ENCODE results near the gene PRKCH.

Gene PRKCH

GRCh38 chr14:61521773-61522172, 200.4 kb downstream of the PRKCH start:
- Histone ChIP-seq H3K23ac (ENCODE audit: low read depth, low read length, poor library complexity) (no peak overlapping the region), H2BK5ac (ENCODE audit: low read length) (no peak overlapping the region), H3K4ac (ENCODE audit: low read length) (no peak overlapping the region), H3K4me3 (ENCODE audit: low read length in 2 of 2) (no peak overlapping the region), H2BK15ac (ENCODE audit: low read length) (no peak overlapping the region), H2AK5ac (ENCODE audit: low read depth, low read length) (no peak overlapping the region), H4K8ac (ENCODE audit: low read depth, low read length) (no peak overlapping the region), H3K79me1 (ENCODE audit: low read depth, low read length) (no peaks in the 10 kb centered on the region), H3K27me3 (ENCODE audit: control insufficient read depth in 3 of 3, insufficient read depth in 3 of 3, low read depth in 1 of 3, low read length in 3 of 3) (peaks cover 0 to 3% (median 0%) of the 10 kb centered on the region in 3 experiments), H4K91ac (ENCODE audit: low read depth, low read length, poor library complexity) (no peak overlapping the region), H3K9ac (ENCODE audit: low read depth, low read length, poor library complexity) (no peak overlapping the region), H3K4me1 (ENCODE audit: control insufficient read depth in 2 of 2, insufficient read depth in 1 of 2, low read depth in 1 of 2, low read length in 2 of 2) (peaks cover 5 to 7% of the 10 kb centered on the region in 2 donors), H3K18ac (ENCODE audit: low read length) (no peak overlapping the region), H3K14ac (ENCODE audit: low read length) (no peak overlapping the region), H2BK120ac (ENCODE audit: low read depth, low read length) (no peak overlapping the region), H2BK12ac (ENCODE audit: low read length) (no peak overlapping the region), H3K27ac (replicated peaks; ENCODE audit: low read length) (no peak overlapping the region), H3K9me3 (replicated peaks in 1 of 2; ENCODE audit: control insufficient read depth in 2 of 2, insufficient read depth in 1 of 2, low read depth in 1 of 2, low read length in 2 of 2) (no peaks in the 10 kb centered on the region), H3K4me2 (ENCODE audit: insufficient read depth, low read length, poor library complexity, severe bottlenecking) (no peak overlapping the region), H2AFZ (ENCODE audit: low read length) (no peak overlapping the region), H3K36me3 (replicated peaks in 1 of 2; ENCODE audit: control insufficient read depth in 2 of 2, insufficient read depth in 2 of 2, low read length in 2 of 2) (no peaks in the 10 kb centered on the region)
- no peak for DNase-seq (ENCODE audit: low spot score)
- no CpG with 5 or more reads among the region's 1 CpG for WGBS, 2 donors (ENCODE audit: extremely low coverage in 2 of 2, insufficient read length in 2 of 2, insufficient replicate concordance in 1 of 2)

- Histone ChIP-seq H3K4me2 (ENCODE audit: insufficient read depth, low read length, poor library complexity, severe bottlenecking) (no peak overlapping the region), H3K27ac (replicated peaks; ENCODE audit: low read length) (no peak overlapping the region), H3K4ac (ENCODE audit: low read length) (no peak overlapping the region), H2BK5ac (ENCODE audit: low read length) (no peak overlapping the region), H3K4me1 (ENCODE audit: control insufficient read depth in 2 of 2, insufficient read depth in 1 of 2, low read depth in 1 of 2, low read length in 2 of 2) (peaks cover 11 to 14% of the 10 kb centered on the region in 2 donors), H3K4me3 (ENCODE audit: low read length in 2 of 2) (no peak overlapping the region), H3K14ac (ENCODE audit: low read length) (no peak overlapping the region), H4K8ac (ENCODE audit: low read depth, low read length) (no peak overlapping the region), H3K23ac (ENCODE audit: low read depth, low read length, poor library complexity) (no peak overlapping the region), H2BK12ac (ENCODE audit: low read length) (no peak overlapping the region), H2AK5ac (ENCODE audit: low read depth, low read length) (no peak overlapping the region), H2BK15ac (ENCODE audit: low read length) (no peak overlapping the region), H3K9me3 (replicated peaks in 1 of 2; ENCODE audit: control insufficient read depth in 2 of 2, insufficient read depth in 1 of 2, low read depth in 1 of 2, low read length in 2 of 2) (no peaks in the 10 kb centered on the region), H4K91ac (ENCODE audit: low read depth, low read length, poor library complexity) (no peak overlapping the region), H3K9ac (ENCODE audit: low read depth, low read length, poor library complexity) (no peak overlapping the region), H2BK120ac (ENCODE audit: low read depth, low read length) (no peak overlapping the region), H3K36me3 (replicated peaks in 1 of 2; ENCODE audit: control insufficient read depth in 2 of 2, insufficient read depth in 2 of 2, low read length in 2 of 2) (no peaks in the 10 kb centered on the region), H2AFZ (ENCODE audit: low read length) (no peak overlapping the region), H3K79me1 (ENCODE audit: low read depth, low read length) (no peaks in the 10 kb centered on the region), H3K27me3 (ENCODE audit: control insufficient read depth in 3 of 3, insufficient read depth in 3 of 3, low read depth in 1 of 3, low read length in 3 of 3) (peaks cover 0 to 3% (median 0%) of the 10 kb centered on the region in 3 experiments), H3K18ac (ENCODE audit: low read length) (no peak overlapping the region)
- no peak for DNase-seq (ENCODE audit: low spot score)
- no CpG with 5 or more reads among the region's 5 CpGs for WGBS, 2 donors (ENCODE audit: extremely low coverage in 2 of 2, insufficient read length in 2 of 2, insufficient replicate concordance in 1 of 2)
Measured at GRCh38 chr14:61523751-61524150, 202.4 kb downstream of the PRKCH start.

- H3K18ac ChIP-seq (ENCODE audit: low read length): no peak overlapping the region
- no peaks in the 10 kb centered on the region for H3K9me3 ChIP-seq (replicated peaks in 1 of 2; ENCODE audit: control insufficient read depth in 2 of 2, insufficient read depth in 1 of 2, low read depth in 1 of 2, low read length in 2 of 2)
- WGBS, 2 donors (ENCODE audit: extremely low coverage in 2 of 2, insufficient read length in 2 of 2, insufficient replicate concordance in 1 of 2): no CpG with 5 or more reads among the region's 4 CpGs
- H3K36me3 ChIP-seq (replicated peaks in 1 of 2; ENCODE audit: control insufficient read depth in 2 of 2, insufficient read depth in 2 of 2, low read length in 2 of 2): no peaks in the 10 kb centered on the region
- no peak overlapping the region for H2BK12ac ChIP-seq (ENCODE audit: low read length)
- H4K91ac ChIP-seq (ENCODE audit: low read depth, low read length, poor library complexity): no peak overlapping the region
- no peak overlapping the region for H3K14ac ChIP-seq (ENCODE audit: low read length)
- peaks cover 0 to 3% (median 0%) of the 10 kb centered on the region in 3 experiments for H3K27me3 ChIP-seq (ENCODE audit: control insufficient read depth in 3 of 3, insufficient read depth in 3 of 3, low read depth in 1 of 3, low read length in 3 of 3)
- H3K79me1 ChIP-seq (ENCODE audit: low read depth, low read length): no peaks in the 10 kb centered on the region
- H3K9ac ChIP-seq (ENCODE audit: low read depth, low read length, poor library complexity): no peak overlapping the region
- no peak overlapping the region for H3K27ac ChIP-seq (replicated peaks; ENCODE audit: low read length)
- H3K23ac ChIP-seq (ENCODE audit: low read depth, low read length, poor library complexity): no peak overlapping the region
- DNase-seq (ENCODE audit: low spot score): no peak
- H3K4me3 ChIP-seq (ENCODE audit: low read length in 2 of 2): no peak overlapping the region
- no peak overlapping the region for H3K4me2 ChIP-seq (ENCODE audit: insufficient read depth, low read length, poor library complexity, severe bottlenecking)
- peaks cover 11 to 14% of the 10 kb centered on the region in 2 donors for H3K4me1 ChIP-seq (ENCODE audit: control insufficient read depth in 2 of 2, insufficient read depth in 1 of 2, low read depth in 1 of 2, low read length in 2 of 2)
- H2BK15ac ChIP-seq (ENCODE audit: low read length): no peak overlapping the region
- no peak overlapping the region for H2BK120ac ChIP-seq (ENCODE audit: low read depth, low read length)
- H4K8ac ChIP-seq (ENCODE audit: low read depth, low read length): no peak overlapping the region
- no peak overlapping the region for H2AK5ac ChIP-seq (ENCODE audit: low read depth, low read length)
- H3K4ac ChIP-seq (ENCODE audit: low read length): no peak overlapping the region
- H2BK5ac ChIP-seq (ENCODE audit: low read length): no peak overlapping the region
- H2AFZ ChIP-seq (ENCODE audit: low read length): no peak overlapping the region
Measured at GRCh38 chr14:61524211-61524806, 202.9 kb downstream of the PRKCH start.

- no peak overlapping the region for H4K91ac ChIP-seq (ENCODE audit: low read depth, low read length, poor library complexity)
- no peak overlapping the region for H3K18ac ChIP-seq (ENCODE audit: low read length)
- no peak overlapping the region for H3K4me3 ChIP-seq (ENCODE audit: low read length in 2 of 2)
- H2BK120ac ChIP-seq (ENCODE audit: low read depth, low read length): no peak overlapping the region
- H3K9me3 ChIP-seq (replicated peaks in 1 of 2; ENCODE audit: control insufficient read depth in 2 of 2, insufficient read depth in 1 of 2, low read depth in 1 of 2, low read length in 2 of 2): no peaks in the 10 kb centered on the region
- H3K79me1 ChIP-seq (ENCODE audit: low read depth, low read length): no peaks in the 10 kb centered on the region
- H3K4me2 ChIP-seq (ENCODE audit: insufficient read depth, low read length, poor library complexity, severe bottlenecking): no peak overlapping the region
- no peak overlapping the region for H2BK15ac ChIP-seq (ENCODE audit: low read length)
- H3K23ac ChIP-seq (ENCODE audit: low read depth, low read length, poor library complexity): no peak overlapping the region
- peaks cover 0 to 3% (median 0%) of the 10 kb centered on the region in 3 experiments for H3K27me3 ChIP-seq (ENCODE audit: control insufficient read depth in 3 of 3, insufficient read depth in 3 of 3, low read depth in 1 of 3, low read length in 3 of 3)
- H3K36me3 ChIP-seq (replicated peaks in 1 of 2; ENCODE audit: control insufficient read depth in 2 of 2, insufficient read depth in 2 of 2, low read length in 2 of 2): no peaks in the 10 kb centered on the region
- no CpG with 5 or more reads among the region's 1 CpG for WGBS, 2 donors (ENCODE audit: extremely low coverage in 2 of 2, insufficient read length in 2 of 2, insufficient replicate concordance in 1 of 2)
- DNase-seq (ENCODE audit: low spot score): no peak
- H2AK5ac ChIP-seq (ENCODE audit: low read depth, low read length): no peak overlapping the region
- no peak overlapping the region for H2AFZ ChIP-seq (ENCODE audit: low read length)
- peaks cover 11 to 14% of the 10 kb centered on the region in 2 donors for H3K4me1 ChIP-seq (ENCODE audit: control insufficient read depth in 2 of 2, insufficient read depth in 1 of 2, low read depth in 1 of 2, low read length in 2 of 2)
- no peak overlapping the region for H3K14ac ChIP-seq (ENCODE audit: low read length)
- H4K8ac ChIP-seq (ENCODE audit: low read depth, low read length): no peak overlapping the region
- no peak overlapping the region for H3K4ac ChIP-seq (ENCODE audit: low read length)
- H3K9ac ChIP-seq (ENCODE audit: low read depth, low read length, poor library complexity): no peak overlapping the region
- no peak overlapping the region for H2BK5ac ChIP-seq (ENCODE audit: low read length)
- H2BK12ac ChIP-seq (ENCODE audit: low read length): no peak overlapping the region
- H3K27ac ChIP-seq (replicated peaks; ENCODE audit: low read length): no peak overlapping the region
Measured at GRCh38 chr14:61524936-61525292, 203.5 kb downstream of the PRKCH start.

Data from neuronal stem cell (in vitro differentiated cells).